SIG-M5 treated with dmso at 0.1 percent for 504 hours (cell line): ENCODE data around the gene MCM5.
"Not testable (repeated sequence)": the region's sequence is repeated elsewhere in the genome, so short reads cannot be mapped to it uniquely, and the experiment has no call there.

ENCODE experiments used
- DNase-seq: peaks from one replicate; lab custom pipeline; 2025; ENCODE audit not compliant: unreplicated experiment; lab: John Stamatoyannopoulos, UW

MCM5 gene

DNA sequence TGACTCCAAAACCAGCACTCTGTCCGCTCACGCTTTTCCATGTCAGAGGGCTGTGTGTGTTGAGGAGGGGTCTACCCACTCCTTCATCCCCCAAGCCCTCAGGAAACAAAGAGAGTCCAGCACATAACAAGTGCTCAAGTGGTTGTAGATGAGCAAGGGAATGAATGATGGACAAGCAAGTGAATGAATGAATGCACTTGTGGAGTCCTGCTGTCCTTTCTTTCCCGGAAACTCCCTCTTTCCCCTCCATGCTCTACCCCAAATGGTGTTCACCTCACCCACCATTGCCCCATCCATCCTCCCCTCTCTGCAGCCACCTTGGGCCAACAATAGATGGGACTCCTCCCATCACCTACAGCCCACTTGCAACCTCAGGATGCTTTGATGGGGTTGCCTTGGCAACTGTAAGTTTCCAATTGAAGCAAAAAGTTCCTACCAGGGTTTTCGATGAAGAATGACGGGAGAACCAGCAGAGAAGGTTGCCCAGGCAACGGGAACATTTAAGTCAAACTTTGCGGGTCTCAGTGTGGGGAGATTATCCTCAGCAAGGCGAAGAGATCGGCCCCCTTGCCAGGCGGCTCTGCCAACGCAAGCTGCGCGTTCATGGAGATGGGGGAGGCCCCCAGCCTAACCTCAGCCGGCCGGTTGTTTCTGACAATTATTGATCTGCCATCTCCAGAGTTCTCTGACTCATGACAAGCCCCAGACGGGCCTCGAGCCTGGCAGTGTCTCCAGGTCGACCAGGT, 51.1 kb downstream of the MCM5 start:
- DNase-seq = no peak

DNA sequence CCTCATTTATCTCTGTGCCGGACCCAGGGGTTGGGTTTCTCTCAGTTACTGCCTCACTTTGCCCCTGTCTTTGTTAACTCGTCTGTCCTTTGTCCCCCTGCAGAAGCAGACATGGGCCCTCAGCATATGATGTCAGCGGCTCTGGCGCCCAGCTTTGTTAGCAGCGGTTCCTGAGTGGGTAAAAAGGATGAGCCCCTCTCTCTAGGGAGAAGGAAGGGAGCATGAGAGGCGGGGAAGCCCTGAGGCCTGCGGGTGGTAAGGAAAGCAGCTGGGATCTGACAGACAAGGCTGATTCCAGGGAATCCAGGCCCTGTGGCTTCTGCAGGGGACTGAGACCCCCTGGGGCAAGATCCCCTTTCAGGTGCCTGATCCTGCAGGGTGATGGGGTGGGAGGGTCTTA, 51.7 kb downstream of the MCM5 start:
- DNase-seq = no peak

DNA sequence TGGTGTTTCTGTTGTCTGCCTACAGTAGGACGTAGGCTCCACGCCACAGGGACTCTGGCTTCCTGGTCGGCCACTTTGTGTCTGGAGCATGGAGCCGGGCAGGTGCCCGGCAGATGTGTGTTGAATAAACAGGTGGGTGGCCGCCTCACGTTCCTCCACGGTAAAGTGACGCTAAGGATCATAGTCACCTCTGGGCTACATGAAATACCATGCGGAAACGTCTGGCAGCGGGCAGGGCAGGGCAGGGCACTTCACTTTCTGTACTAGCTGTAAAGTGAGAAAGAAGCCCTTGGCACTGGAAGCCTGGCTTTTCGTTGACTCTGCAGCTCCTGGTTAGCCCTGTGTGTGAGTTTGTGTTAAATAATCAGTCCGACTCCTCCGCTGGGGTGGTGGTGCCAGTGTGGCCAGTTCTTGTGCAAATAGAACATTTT, 52.4 kb downstream of the MCM5 start:
- DNase-seq = no peak

DNA sequence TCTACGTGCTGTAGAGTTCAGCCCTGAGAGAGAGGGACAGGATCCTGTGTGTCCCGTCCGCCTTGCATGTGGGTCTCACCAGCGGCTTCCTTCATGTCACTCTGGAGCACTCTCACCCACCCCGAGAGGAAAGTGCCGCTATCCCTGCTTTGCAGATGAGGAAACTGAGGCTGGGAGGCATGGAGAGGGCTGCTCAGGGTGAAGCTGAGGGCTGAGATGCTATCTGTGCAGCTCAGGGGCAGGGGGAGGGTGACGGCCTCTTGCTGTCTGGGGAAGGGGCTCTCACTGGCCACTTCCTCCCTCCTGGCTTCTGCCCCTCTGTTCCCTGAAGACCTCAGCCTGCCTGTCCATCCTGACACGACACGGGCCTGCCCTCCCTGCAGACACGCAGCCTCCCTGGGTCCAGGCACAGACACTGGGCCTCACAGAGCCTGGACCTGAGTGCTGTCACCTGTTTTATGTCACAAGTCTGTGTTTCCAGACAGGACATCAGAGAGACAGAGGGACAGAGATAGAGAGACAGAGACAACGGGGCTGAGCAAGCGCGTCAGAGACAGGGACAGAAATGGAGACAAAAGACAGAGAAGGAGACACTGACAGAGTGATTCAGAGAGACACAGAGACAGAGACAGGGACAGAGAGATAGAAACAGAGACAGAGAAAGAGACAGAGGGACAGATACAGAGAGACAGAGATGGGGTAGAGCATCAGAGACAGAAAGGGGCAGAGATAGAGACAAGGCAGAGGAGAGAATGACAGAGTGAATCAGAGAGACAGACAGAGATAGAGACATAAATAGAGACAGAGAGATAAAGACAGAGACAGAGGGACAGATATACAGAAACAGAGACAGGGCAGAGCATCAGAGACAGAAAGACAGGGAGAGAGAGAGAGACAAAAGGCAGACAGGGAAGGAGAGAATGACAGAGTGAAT, 53.1 kb downstream of the MCM5 start:
- no peak for DNase-seq

GRCh38 chr22:35454416-35455054, 54.6 kb downstream of the MCM5 start:
- DNase-seq = no peak

DNA sequence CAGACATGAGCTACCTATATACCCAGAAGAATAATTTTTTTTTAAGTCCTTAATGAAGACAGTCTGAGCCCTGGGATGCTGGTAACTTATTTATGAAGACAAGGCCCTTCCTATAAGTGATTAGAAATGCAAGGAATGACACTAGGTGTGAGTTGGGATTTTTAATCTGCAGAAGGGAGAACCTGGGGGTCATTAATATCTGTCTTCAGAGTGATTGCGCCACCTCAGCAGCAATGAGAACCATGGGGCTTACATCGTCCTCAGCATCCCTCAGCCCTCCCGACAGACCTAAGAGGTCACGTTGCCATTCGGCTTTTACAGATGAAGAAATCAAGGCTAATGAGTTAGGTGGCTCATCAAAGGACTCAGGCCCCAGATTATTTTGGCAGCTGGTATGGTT, 55.6 kb downstream of the MCM5 start:
- no peak for DNase-seq

DNA sequence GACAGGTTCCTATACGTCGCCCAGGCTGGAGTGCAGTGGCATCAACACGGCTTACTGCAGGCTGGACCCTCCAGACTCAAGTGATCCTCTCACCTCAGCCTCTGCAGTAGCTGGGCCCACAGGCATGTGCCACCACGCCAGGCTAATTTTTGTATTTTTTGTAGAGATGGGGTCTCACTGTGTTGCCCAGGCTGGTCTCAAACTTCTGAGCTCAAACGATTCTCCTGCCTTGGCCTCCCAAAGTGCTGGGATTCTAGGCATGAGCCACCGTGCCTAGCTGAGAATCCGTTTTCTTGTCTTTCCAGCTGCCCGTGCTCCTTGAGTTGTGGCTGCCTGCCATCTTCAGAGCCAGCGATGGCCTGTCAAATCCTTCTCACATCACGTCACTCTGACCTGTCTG, 56.8 kb downstream of the MCM5 start:
- DNase-seq = no peak

GRCh38 chr22:35457729-35458546, 58.0 kb downstream of the MCM5 start:
- no peak for DNase-seq

DNA sequence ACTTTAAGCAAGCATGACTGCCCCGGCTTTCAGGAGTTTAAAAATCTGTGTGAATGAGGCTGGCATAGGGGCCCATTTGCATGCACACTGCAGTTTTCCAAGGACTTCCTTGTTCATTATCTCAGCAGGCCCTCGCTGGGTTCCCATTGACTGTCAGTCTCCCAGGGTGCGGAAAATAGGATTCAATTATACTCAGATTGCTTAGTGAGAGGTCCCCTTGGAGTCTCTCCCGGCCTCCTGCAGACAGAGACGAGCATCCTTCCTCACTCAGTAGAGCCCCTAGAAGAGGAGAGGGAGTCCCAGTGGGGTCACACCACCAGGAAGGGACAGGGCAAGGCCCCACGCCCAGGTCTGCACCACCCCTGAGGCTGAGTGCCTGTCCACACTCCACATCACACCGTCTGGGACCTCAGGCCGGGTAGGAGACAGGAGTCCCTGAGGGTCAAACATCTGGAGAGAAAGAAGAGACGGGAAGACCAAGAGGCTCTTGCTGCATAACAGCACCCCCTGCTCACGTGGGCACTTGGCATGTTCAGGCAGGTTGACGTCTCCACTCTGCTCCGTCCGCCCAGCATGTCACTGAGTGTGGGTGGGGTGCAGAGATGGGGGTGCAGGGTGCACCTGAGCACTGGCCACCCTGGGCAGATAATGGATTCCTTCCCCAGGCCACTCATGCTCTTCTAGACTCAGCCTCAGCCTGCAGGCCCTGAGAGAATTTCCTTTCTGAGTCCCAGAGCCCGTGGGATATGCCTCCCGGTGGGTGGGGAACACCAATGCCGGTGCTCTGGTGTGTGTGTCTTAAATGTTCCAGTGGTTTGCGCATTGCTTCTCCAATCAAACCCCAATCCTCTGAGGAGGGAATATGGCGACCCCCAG, 58.8 kb downstream of the MCM5 start:
- DNase-seq = no peak

DNA sequence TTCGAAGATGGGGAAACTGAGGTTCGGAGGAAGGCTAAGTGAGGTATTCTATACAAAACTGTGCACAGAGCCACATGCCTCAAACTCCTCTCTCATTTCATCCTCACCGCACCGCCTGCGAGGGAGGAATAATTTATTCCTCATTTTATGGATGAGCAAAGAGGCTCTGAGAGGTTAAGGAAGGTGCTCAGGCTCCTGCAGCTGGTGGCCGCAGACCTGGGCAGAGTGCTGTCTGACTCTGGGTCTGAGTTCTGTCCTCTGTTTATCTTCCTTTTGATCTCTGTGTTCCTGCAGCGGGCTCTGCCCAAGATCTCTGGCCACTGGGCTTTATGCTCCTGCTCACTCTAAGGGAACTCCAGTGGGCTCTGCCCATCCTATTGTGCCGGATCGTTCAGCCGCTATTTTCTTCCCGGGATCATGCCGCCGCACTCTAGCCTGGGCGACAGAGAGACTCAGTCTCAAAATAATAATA, 59.5 kb downstream of the MCM5 start:
- no peak for DNase-seq

GRCh38 chr22:35459976-35460375, 60.0 kb downstream of the MCM5 start:
- not testable (repeated sequence) for DNase-seq

DNA sequence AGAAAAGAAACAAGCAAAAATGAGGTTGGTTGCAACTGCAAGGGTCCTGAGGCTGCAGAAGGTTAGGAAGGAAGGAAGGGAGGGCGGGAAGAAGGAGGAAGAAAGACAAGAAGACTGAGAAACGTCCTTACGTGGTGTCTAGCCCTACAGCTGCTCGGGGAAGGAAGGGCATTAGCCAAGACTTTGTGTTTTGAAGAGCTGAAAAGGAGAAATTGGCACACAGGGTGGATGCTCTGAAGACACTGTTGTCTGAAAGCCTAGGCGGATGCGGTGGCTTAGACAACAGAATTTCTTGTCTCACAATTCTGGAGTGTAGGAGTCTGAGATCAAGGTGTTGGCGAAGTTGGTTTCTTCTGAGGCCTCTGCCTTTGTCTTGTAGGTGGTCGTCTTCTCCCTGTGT, 60.7 kb downstream of the MCM5 start:
- peak; percentile 40 for DNase-seq

- DNase-seq = no peak
These were observed 62.7 kb downstream of the MCM5 start for GRCh38 chr22:35462498-35463230.

DNA sequence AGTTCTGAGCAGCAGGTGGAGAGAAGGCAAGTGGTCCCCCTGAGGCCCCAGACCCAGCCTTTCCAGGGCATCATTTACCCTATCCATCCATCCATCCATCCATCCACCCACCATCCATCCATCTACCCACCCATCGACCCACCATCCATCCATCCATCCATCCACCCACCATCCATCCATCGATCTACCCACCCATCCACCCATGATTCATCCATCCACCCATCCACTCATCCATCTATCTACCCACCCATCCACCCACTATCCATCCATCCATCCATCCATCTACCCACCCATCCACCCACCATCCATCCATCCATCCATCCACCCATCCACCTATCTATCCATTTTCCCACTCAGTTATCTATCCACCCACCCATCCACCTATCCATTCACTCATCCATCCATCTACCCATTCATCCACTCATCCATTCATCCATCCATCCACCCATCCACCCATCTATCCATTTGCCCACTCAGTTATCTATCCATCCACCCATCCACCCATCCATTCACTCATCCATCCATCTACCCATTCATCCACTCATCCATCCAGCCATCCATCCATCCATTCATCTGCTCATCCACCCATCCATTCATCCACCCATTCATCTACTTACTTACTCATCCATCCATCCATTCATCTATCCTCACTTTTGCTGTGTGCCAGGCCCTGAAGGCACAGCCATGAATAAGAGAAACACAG, 63.4 kb downstream of the MCM5 start:
- no peak for DNase-seq

DNA sequence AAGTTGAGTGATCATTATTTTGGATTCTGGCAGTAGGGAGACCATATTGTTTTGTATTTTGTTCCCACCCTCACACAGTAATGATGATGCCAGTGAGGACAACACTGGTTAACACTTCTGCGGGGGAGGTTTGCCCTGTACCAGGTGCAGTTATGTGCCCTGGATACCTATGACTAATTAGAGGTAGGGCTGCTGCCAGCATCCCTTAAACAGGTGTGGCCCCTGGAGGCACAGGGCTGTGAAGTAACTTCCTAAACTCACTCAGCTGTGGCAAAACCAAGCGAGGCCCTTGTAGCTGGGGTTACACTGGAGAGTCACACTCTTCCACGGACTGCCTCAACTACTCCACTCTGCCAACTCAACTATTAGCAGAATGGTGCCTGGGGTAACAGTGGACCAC, 64.5 kb downstream of the MCM5 start:
- DNase-seq = no peak

GRCh38 chr22:35465109-35465701, 65.3 kb downstream of the MCM5 start:
- no peak for DNase-seq

- no peak for DNase-seq
These were observed 67.9 kb downstream of the MCM5 start for GRCh38 chr22:35467681-35468434.
